ENCODE measurements around the gene SLC30A5.

DNA sequence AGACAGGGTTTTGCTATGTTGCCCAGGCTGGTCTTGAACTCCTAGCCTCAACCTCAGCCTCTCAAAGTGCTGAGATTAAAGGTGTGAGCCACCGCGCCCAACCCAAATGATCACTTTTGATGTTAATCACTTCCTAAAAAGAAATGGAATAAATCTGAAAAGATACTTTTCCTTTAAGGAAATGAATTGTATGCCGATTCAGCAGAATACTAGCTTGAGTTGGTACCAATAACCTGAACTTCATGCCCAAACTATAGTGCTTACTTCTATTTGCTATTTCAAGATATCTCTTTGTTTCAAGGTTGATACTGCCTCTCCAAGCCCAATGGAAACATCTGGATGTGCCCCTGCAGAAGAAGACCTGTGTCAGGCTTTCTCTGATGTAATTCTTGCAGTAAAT lies 77.2 kb downstream of the SLC30A5 start:
- no peak for TF ChIP-seq POLR2A (IDR thresholded peaks at IDR 0.05)
- no peak for TF ChIP-seq CTCF (IDR thresholded peaks at IDR 0.05)
